Measurements from ENCODE around the gene VEGFB.

DNA sequence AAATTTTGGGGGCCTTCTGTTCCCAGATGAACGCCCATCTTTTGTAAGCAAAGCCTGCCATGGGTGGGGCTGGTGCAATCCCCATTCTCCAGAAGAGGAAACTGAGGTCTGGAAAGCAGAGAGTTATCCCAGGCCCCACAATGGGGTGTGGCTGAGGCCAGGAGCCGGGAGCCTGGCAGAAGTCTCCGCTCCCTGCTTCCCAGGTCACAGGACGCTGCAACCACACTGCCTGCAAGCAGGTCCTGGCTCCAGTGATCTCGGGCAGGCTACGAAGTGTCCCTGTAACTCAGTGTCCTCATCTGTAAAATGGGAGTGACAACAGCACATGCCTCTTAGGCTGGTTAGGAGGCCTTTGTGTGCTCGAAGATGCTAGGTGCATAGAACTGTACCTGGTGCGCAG lies 18.7 kb downstream of the VEGFB start:
- TF ChIP-seq POLR2A (IDR thresholded peaks at IDR 0.05; ENCODE audit: borderline replicate concordance, extremely low read depth, insufficient read depth, insufficient read length) = no peak
- TF ChIP-seq SIN3A (IDR thresholded peaks at IDR 0.05; ENCODE audit: low read depth) = no peak
- TF ChIP-seq CEBPB (IDR thresholded peaks at IDR 0.05; ENCODE audit: low read depth) = no peak
- no peak for TF ChIP-seq RAD21 (IDR thresholded peaks at IDR 0.05; ENCODE audit: low read depth)
- TF ChIP-seq, protein P1, sequence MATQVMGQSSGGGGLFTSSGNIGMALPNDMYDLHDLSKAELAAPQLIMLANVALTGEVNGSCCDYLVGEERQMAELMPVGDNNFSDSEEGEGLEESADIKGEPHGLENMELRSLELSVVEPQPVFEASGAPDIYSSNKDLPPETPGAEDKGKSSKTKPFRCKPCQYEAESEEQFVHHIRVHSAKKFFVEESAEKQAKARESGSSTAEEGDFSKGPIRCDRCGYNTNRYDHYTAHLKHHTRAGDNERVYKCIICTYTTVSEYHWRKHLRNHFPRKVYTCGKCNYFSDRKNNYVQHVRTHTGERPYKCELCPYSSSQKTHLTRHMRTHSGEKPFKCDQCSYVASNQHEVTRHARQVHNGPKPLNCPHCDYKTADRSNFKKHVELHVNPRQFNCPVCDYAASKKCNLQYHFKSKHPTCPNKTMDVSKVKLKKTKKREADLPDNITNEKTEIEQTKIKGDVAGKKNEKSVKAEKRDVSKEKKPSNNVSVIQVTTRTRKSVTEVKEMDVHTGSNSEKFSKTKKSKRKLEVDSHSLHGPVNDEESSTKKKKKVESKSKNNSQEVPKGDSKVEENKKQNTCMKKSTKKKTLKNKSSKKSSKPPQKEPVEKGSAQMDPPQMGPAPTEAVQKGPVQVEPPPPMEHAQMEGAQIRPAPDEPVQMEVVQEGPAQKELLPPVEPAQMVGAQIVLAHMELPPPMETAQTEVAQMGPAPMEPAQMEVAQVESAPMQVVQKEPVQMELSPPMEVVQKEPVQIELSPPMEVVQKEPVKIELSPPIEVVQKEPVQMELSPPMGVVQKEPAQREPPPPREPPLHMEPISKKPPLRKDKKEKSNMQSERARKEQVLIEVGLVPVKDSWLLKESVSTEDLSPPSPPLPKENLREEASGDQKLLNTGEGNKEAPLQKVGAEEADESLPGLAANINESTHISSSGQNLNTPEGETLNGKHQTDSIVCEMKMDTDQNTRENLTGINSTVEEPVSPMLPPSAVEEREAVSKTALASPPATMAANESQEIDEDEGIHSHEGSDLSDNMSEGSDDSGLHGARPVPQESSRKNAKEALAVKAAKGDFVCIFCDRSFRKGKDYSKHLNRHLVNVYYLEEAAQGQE (IDR thresholded peaks at IDR 0.05; ENCODE audit: low read depth) = no peak
- TF ChIP-seq, protein P2, sequence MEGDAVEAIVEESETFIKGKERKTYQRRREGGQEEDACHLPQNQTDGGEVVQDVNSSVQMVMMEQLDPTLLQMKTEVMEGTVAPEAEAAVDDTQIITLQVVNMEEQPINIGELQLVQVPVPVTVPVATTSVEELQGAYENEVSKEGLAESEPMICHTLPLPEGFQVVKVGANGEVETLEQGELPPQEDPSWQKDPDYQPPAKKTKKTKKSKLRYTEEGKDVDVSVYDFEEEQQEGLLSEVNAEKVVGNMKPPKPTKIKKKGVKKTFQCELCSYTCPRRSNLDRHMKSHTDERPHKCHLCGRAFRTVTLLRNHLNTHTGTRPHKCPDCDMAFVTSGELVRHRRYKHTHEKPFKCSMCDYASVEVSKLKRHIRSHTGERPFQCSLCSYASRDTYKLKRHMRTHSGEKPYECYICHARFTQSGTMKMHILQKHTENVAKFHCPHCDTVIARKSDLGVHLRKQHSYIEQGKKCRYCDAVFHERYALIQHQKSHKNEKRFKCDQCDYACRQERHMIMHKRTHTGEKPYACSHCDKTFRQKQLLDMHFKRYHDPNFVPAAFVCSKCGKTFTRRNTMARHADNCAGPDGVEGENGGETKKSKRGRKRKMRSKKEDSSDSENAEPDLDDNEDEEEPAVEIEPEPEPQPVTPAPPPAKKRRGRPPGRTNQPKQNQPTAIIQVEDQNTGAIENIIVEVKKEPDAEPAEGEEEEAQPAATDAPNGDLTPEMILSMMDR (IDR thresholded peaks at IDR 0.05 in 2 of 3, conservative IDR thresholded peaks at IDR 0.05 in 1 of 3; ENCODE audit: borderline replicate concordance in 1 of 3, insufficient read depth in 1 of 3, low read depth in 2 of 3, low read length in 2 of 3) = no peak
